ENCODE measurements around the gene CADM2.

CADM2 gene

DNA sequence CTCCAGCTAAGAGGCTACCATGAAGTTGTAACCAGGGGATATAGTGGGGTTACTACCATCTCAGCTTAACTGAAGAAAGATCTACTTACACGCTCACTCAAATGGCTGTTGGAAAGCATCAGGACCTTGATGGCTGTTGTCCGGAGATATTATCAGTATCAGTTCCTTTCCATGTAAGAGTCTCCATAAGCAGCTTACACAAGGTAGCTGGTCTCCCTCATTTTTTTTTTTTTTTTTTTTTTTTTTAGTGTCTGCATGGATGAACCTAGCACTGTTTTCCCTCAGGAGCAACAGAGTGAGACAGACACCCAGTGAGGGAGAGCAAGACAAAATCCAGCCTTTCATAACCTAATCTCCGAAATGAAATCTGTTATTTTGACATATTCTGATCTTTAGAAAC lies 230.9 kb downstream of the CADM2 start:
- no peak for DNase-seq (ENCODE audit: low read depth)

DNA sequence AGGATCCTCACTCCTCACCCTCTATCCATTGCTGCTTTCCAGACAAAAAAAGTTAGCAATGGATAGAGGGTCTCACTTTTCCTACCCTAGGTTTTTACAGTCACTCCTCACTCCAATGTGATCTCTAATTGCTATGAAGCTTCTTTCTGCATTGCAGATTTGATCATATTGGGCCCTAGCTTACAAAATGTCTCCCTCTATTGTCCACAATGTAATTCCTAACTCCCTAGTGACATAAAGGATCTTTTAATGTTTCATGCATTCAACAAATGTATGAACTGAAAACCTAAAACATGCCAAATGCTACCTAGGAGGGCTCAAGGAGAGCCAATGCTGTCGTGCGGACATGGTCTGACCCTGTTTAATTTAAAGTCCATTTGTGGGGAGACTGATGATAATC lies 234.8 kb downstream of the CADM2 start:
- DNase-seq (ENCODE audit: low read depth) = no peak

DNA sequence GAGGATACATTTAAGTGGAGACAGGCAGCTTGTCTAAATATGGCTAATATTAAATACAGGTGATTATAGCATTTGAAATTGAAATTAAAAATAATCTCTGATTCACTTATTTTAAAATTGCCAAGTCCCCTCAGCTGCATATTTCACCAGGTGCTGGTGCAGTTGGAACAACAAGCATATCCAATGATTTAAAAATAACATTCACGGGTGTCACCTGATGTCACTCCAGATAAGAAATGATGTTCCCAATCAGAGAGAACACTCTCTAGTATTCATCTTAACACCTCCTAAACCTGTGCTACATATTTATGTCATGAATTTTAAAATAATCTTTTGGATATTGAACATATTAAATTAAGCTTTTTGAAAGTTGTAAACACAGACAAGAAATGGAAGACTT lies 249.9 kb downstream of the CADM2 start:
- DNase-seq (ENCODE audit: low read depth) = no peak

DNA sequence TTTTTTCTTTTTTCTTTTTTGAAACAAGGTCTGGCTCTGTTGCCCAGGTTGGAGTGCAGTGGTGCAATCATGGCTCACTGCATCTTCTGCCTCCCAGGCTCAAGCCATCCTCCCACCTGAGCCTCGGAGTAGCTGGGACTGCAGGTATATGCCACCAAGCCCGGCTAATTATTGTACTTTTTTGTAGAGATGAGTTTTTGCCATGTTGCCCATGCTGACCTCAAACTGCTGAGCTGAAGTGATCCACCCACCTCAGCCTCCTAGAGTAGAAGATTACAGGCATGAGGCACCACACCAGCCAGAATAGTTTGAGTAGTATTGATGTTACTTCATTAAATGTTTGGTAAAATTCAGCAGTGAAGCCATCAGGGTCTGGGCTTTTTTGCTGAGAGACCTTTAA lies 251.8 kb downstream of the CADM2 start:
- no peak for DNase-seq (ENCODE audit: low read depth)

- no peak for DNase-seq (ENCODE audit: low read depth)
Observed at GRCh38 chr3:85228966-85229365, 270.2 kb downstream of the CADM2 start.

DNA sequence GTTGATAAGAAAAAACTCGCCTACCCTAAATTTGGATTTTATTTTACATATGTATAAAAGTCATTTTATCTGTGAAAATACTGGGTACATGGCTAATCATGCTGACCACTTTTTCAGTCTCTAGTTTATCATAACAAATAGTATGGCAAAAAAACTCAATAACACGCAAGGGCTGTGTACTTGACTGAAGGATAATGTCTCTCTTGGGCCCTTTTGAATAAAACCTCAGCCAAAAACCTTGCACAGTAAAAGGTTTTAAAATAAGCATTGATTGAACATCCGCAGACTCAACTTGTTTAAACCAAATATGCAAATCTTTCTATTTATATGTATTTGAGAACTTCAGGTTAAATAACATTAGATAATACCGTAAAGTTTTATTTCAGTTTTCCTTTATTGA lies 285.3 kb downstream of the CADM2 start:
- no peak for DNase-seq (ENCODE audit: low read depth)

GRCh38 chr3:85244519-85244918 lies 285.7 kb downstream of the CADM2 start:
- no peak for DNase-seq (ENCODE audit: low read depth)

- no peak for DNase-seq (ENCODE audit: low read depth)
Observed at GRCh38 chr3:85251766-85252165, 293.0 kb downstream of the CADM2 start.

DNA sequence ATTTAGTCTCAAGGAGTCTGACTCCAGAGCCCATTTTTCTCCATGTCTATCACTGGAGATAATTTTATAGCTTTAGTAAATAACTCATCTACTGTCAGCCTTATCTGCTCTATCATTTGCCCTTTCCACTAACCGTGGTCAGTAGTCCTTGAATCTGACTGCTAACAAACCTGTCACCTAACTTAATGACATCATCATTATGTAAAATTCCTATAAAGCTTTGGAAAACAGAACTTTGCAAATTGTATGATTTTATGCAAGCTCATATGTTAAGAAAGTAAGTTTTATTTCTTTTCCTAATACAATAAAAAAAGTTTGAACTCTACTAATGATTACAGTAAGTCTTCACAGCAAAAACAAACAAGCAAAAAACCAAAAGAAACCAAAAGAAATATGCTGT lies 293.9 kb downstream of the CADM2 start:
- no peak for DNase-seq (ENCODE audit: low read depth)

DNA sequence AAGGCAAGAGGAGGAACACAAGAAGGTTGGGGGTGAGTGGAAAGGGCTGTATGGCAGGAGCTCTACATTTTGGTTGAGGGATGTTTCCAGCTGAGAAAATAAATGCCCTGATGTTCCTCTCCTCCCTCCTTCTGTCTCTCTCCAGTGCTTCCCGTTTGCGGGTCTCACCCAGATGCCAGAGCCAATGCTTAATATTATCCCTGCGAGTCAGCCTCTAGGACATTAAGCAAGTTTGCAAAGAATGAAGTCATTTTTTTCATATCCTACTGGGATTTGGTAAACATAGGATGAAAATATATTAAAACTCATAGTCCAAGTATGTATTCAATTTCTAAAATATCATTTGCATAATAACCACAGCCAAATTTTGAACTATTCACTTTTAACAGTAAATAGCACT lies 295.9 kb downstream of the CADM2 start:
- DNase-seq (ENCODE audit: low read depth) = no peak

DNA sequence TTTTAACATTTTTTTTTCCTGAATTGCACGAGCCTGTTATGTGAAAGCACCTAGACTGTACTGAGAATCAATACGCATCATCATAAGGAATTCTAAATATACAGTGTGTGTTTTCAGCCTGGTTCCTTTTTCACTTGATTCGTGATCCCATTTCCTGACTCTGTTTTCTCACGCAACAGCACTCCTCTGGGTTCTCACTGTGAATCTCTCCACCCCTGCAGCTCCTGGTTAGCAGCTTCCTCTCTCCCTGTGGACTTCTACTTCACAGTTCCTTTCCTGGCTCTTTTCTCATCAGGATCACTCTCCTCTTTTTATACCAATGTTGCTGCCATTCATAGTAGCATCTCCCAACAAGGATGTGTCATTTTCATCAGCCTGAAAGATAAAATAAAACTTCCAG lies 297.2 kb downstream of the CADM2 start:
- no peak for DNase-seq (ENCODE audit: low read depth)

DNA sequence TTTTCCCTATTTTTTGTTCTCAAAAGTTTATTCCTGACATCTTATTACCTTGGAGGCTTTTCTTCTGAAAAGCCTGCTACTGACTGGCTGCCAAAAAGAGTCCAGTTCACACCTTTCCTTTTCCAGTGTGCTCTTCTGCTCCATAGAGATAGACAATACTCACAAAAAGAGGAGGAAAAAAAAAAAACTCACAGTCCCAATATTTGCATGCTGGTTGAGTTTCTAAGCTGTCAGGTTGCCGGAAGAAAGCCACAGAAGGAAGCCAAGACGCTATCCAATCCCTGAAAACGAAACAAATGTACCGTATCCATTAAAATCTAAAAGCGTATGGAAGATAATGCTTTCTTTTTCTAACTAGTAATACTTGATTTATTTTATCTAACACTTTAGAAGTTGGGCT lies 299.5 kb downstream of the CADM2 start:
- DNase-seq (ENCODE audit: low read depth) = no peak

GRCh38 chr3:85258819-85259218 lies 300.0 kb downstream of the CADM2 start:
- no peak for DNase-seq (ENCODE audit: low read depth)

- DNase-seq (ENCODE audit: low read depth) = no peak
Observed at GRCh38 chr3:85259748-85260147, 301.0 kb downstream of the CADM2 start.

GRCh38 chr3:85264381-85264780 lies 305.6 kb downstream of the CADM2 start:
- no peak for DNase-seq (ENCODE audit: low read depth)

DNA sequence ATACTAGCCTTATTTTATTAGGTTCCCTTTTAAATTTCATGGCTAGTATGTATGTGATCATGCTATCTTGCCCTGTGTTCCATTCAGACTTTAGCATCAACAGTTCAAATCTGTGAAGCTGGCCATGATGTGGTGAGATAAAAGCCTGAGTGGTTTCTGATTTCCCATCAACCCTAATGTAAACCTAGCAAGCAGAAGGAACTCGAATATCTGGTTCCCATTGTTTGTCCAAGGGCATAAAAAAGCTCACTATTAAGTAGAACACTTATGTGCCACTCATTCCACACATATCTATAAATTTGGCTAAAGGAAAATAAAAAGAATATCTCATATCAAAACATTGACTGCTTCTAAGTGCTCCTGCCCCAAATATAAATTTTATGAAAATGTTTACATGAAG lies 311.7 kb downstream of the CADM2 start:
- no peak for DNase-seq (ENCODE audit: low read depth)

GRCh38 chr3:85271911-85272310 lies 313.1 kb downstream of the CADM2 start:
- DNase-seq (ENCODE audit: low read depth) = no peak

DNA sequence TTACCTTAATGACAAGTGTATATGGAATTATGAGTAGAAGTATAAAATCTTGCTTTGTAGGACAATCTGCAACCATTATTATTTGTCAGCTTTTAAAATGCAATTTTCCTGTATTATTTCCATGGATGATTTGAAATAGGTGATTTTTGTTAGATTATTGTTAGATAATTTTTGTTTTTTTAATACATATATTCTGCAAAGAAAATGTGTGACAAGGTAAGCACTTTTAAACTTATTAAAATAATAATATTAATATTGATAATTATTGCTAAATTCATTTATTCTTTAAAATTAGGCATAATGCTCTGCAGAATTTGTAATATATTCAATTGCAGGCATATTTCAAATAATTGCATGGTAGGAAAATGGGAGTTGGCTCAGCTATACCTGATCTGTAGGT lies 329.5 kb downstream of the CADM2 start:
- no peak for DNase-seq (ENCODE audit: low read depth)

DNA sequence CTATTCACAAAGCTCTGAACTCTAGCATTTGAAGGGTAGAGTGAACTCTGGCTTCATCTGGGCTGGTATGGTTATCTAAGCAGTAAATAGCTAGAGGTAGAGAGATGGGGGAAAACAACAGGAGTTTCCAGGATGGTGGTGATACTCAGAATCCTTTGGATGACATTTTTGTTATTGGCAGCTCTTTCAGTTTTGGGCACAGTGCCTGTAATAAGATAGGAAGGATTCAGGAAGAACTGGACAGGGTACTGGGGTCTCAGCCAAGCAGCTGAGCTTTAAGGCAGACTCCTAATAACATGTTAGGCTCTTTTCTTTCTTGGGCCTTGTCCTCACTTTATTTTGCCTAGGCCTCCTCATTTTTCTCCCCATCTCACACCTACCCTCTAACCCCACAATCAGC lies 338.5 kb downstream of the CADM2 start:
- no peak for DNase-seq (ENCODE audit: low read depth)

DNA sequence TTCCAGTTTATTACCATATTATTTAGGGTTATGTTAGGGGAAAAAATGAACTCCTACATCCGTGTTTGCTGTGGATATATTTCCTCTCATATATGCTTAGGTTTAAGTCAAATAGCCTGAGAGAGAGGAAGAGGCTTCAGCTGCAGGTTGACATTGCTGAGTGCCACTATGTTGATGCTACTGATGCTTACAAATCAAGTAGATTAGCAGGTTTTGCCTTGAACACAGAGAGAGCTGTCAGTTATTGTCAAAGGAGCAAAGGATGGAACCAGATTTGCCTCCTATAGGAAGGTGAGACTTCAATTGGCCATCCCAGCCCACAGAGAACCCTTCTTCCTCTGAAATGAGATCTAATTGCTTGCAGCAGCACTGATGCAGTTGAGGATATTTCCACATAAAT lies 339.2 kb downstream of the CADM2 start:
- no peak for DNase-seq (ENCODE audit: low read depth)

DNA sequence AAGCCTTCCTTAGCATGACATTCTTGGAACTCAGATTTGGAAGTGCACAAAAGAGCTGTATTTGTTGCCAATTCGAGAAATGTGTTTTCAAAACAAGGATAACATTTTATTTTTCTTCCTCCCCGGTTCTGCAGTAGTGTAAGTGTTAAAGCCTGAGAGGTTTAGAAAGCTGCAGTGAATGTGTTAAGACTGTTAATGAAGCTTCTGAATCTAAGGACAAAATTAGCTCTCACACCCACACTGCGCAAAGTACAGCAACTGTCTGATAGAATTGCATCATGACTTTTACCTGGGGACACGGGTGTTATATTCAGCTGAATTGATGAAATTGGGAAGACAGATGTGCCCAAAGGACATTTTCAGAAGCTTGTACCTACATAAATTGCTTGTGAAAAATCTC lies 344.4 kb downstream of the CADM2 start:
- no peak for DNase-seq (ENCODE audit: low read depth)

- DNase-seq (ENCODE audit: low read depth) = no peak
Observed at GRCh38 chr3:85304360-85304964, 345.7 kb downstream of the CADM2 start.

- no peak for DNase-seq (ENCODE audit: low read depth)
Observed at GRCh38 chr3:85312331-85312730, 353.5 kb downstream of the CADM2 start.

DNA sequence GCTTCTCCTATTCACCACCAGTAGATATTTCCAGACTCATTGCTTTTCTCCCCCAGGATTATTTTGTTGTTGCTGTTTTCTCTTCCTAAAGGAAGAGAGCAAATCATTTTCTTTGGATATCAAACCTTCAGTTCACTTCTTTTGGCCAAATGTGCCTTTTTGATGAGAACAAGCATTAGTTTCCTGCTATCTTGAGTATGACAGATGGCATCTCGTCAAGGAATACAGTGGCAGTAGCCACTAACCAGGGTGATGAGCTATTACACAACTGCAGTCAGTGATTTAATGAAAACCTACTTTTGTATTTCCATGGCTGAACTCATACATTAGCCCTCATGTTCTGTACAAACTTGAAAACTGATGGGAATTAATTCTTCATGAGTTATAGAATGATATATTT lies 354.6 kb downstream of the CADM2 start:
- no peak for DNase-seq (ENCODE audit: low read depth)

GRCh38 chr3:85316252-85316651 lies 357.5 kb downstream of the CADM2 start:
- DNase-seq (ENCODE audit: low read depth) = no peak
